K562 (cell line): Measurements from ENCODE around the gene DNM1. TPM values are rescaled to one million over a fixed set of nuclear protein-coding genes. Genes with fewer than 3 reads are reported as not detected.

Source experiments
- CHD2 ChIP-seq: IDR thresholded peaks from 2 replicates; pipeline ENCODE4 v1.6.1; 2011; ENCODE audit warnings: low read depth, low read length
- COPS2 ChIP-seq: fragments of 450-650 bp; conservative IDR thresholded peaks from 2 replicates; pipeline ENCODE4 v1.6.1; 2016; ENCODE audit warnings: mild to moderate bottlenecking, moderate library complexity
- IRF9 ChIP-seq: fragments of 450-650 bp; IDR thresholded peaks from 2 replicates; pipeline ENCODE4 v1.6.1; 2016; ENCODE audit warnings: missing biosample characterization, missing genetic modification characterization
- JUNB ChIP-seq: fragments of 450-650 bp; formaldehyde crosslinking; conservative IDR thresholded peaks from 2 replicates; pipeline ENCODE4 v1.4.0; 2020; ENCODE audit warnings: mild to moderate bottlenecking
- KAT2B ChIP-seq: IDR thresholded peaks from one replicate; pipeline ENCODE4 v1.6.1; 2012; ENCODE audit warnings: low read depth, mild to moderate bottlenecking, control low read depth, inconsistent platforms, low read length, moderate library complexity
- LEF1 ChIP-seq: fragments of 450-650 bp; IDR thresholded peaks from 2 replicates; pipeline ENCODE4 v1.6.1; 2016; ENCODE audit warnings: mild to moderate bottlenecking
- MCM3 ChIP-seq: fragments of 450-650 bp; IDR thresholded peaks from 2 replicates; pipeline ENCODE4 v1.6.1; 2016
- MCM7 ChIP-seq, 2 experiments: fragments of 450-650 bp; IDR thresholded peaks; 2 replicates each; pipeline ENCODE4 v1.6.1; 2016 to 2018
- MED1 ChIP-seq: sonication (generic); formaldehyde crosslinking; IDR thresholded peaks from 2 replicates; pipeline ENCODE4 v1.8.1; 2023; ENCODE audit warnings: missing genetic modification reagents, borderline replicate concordance
- SIN3A ChIP-seq, 2 experiments: fragments of 150-350 bp in 1 of 2; IDR thresholded peaks; 2 replicates each; pipeline ENCODE4 v1.6.1; 2011 to 2016; ENCODE audit warnings: borderline replicate concordance in 2 of 2, low read depth in 2 of 2, low read length in 2 of 2, mild to moderate bottlenecking in 2 of 2, moderate library complexity in 2 of 2; ENCODE audit not compliant: control insufficient read depth in 1 of 2
- STAT5A ChIP-seq: IDR thresholded peaks from 2 replicates; pipeline ENCODE4 v1.6.1; 2012; ENCODE audit warnings: low read length, inconsistent platforms, borderline replicate concordance
- THRAP3 ChIP-seq: fragments of 450-650 bp; IDR thresholded peaks from 2 replicates; pipeline ENCODE4 v1.6.1; 2016; ENCODE audit warnings: mild to moderate bottlenecking, inconsistent platforms, borderline replicate concordance
- U2AF2 ChIP-seq: fragments of 200-400 bp; formaldehyde crosslinking; optimal IDR thresholded peaks from 2 replicates; pipeline ENCODE3; 2017; ENCODE audit warnings: low read depth, mild to moderate bottlenecking, low read length
- VEZF1 ChIP-seq: fragments of 200-800 bp; sonication (Bioruptor generic); IDR thresholded peaks from 2 replicates; pipeline ENCODE4 v1.6.1; 2017; ENCODE audit warnings: missing genetic modification characterization, missing compliant biosample characterization
- YBX1 ChIP-seq: fragments of 450-650 bp; IDR thresholded peaks from 2 replicates; pipeline ENCODE4 v1.7.1; 2016; ENCODE audit warnings: mild to moderate bottlenecking
- ZBTB8A ChIP-seq: fragments of 450-650 bp; IDR thresholded peaks from 2 replicates; pipeline ENCODE4 v1.6.1; 2018; ENCODE audit warnings: mild to moderate bottlenecking, moderate library complexity; ENCODE audit not compliant: partially characterized antibody
- ZFP30 ChIP-seq: fragments of 250-450 bp; sonication (Bioruptor Pico); IDR thresholded peaks from 2 replicates; pipeline ENCODE4 v1.8.0; 2022; ENCODE audit warnings: moderate library complexity, mild to moderate bottlenecking, inconsistent platforms, borderline replicate concordance
- ZNF124 ChIP-seq: sonication (generic); formaldehyde crosslinking; IDR thresholded peaks from 2 replicates; pipeline ENCODE4 v1.8.1; 2022; ENCODE audit warnings: missing genetic modification reagents
- ZNF197 ChIP-seq: fragments of 200-800 bp; sonication (Bioruptor generic); IDR thresholded peaks from 2 replicates; pipeline ENCODE4 v1.6.1; 2016; ENCODE audit warnings: low read depth, missing genetic modification characterization, missing compliant biosample characterization
- ZNF3 ChIP-seq: fragments of 250-450 bp; sonication (Bioruptor Pico); IDR thresholded peaks from 2 replicates; pipeline ENCODE4 v1.5.0; 2021; ENCODE audit warnings: mild to moderate bottlenecking, moderate library complexity
- polyA plus RNA-seq, 8 experiments: library from polyadenylated mRNA; depleted of rRNA in 4 of 8; stranded (reverse) in 5 of 8; unstranded in 3 of 8; fragments of >200 nt; fragmentation: Nextera tagmentation in 2 of 8; fragmentation: Illumina TruSeq in 1 of 8; extraction: Ambion mirVana in 2 of 8; extraction: Trizol in 1 of 8; gene quantifications; 2 replicates each; pipeline versions ENCODE4 v1.2.1 to v1.2.3, GENCODE V29; 2011 to 2014; ENCODE audit warnings: inconsistent platforms in 1 of 8, missing spikeins in 1 of 8
- total RNA-seq, 7 experiments: library from RNA; depleted of rRNA in 6 of 7; stranded (reverse); fragments of >200 nt in 6 of 7; fragmentation: Illumina TruSeq in 2 of 7; extraction: Trizol in 2 of 7; gene quantifications; 2 replicates each; pipeline versions ENCODE4 v1.2.1 to v1.2.3, GENCODE V29; 2011 to 2021; ENCODE audit warnings: low replicate concordance in 1 of 7
- TF ChIP-seq, protein P1 (sequence below): sonication (generic); formaldehyde crosslinking; IDR thresholded peaks from 2 replicates; pipeline ENCODE4 v1.8.1; 2023; ENCODE audit warnings: mild to moderate bottlenecking, missing genetic modification reagents
- TF ChIP-seq, protein P2 (sequence below): fragments of 250-450 bp; sonication (Bioruptor Pico); IDR thresholded peaks from 2 replicates; pipeline ENCODE4 v1.4.0; 2020; ENCODE audit warnings: mild to moderate bottlenecking, moderate library complexity

DNM1 gene
- total and polyA plus RNA-seq, 9 of the 15 experiments (the other 6 are each of a cell fraction or from before 2014, with no cell fraction given): 0.39 to 23.1 (median 9.1) TPM

DNA sequence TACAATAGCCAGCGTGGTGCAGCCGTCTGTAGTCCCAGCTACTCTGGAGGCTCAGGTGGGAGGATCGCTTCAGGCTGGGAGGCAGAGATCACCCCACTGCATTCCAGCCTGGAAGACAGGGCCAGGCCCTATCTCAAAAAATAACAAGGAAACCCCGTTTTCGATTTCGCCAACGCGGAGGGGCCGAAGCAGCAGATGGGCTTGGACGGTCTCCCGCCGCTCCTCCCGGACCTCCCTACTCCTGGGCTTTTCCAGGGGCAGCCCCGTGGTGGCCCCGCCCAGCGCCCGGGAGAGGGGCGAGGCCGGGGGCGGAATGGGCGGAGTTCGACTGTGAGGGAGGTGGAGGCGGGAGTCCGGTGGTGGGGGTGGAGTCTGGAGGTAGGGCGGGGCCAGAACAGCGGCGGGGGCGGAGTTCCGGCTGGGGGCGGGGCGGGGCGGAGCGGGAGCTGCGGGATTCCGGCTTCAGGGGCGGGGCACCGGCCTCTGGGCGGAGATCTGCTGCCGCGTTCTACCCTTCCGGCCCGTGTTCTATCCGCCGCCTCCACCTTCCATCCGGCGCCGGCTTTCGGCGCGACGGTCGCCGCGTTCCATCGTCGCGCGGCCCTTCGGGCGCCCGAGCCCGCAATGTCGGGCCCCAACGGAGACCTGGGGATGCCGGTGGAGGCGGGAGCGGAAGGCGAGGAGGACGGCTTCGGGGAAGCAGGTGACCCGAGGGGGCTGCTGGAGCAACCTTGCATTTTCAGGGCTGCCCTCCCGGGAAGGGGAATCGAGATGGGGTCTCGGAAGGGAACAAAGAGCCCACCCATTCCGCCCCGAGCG lies 43.2 kb upstream of the DNM1 start, which contains the start of gene BBLN (continued):
- no peak for TF ChIP-seq LEF1
- no peak for TF ChIP-seq YBX1
- TF ChIP-seq COPS2: no peak
- TF ChIP-seq KAT2B: no peak
- TF ChIP-seq SIN3A (IDR thresholded peaks at IDR 0.05; ENCODE audit: borderline replicate concordance in 2 of 2, control insufficient read depth in 1 of 2, low read depth in 2 of 2, low read length in 2 of 2): peak; percentile 87 to 92; a peak in 3 of 4 replicates
- no peak for TF ChIP-seq IRF9
- TF ChIP-seq, protein P1, sequence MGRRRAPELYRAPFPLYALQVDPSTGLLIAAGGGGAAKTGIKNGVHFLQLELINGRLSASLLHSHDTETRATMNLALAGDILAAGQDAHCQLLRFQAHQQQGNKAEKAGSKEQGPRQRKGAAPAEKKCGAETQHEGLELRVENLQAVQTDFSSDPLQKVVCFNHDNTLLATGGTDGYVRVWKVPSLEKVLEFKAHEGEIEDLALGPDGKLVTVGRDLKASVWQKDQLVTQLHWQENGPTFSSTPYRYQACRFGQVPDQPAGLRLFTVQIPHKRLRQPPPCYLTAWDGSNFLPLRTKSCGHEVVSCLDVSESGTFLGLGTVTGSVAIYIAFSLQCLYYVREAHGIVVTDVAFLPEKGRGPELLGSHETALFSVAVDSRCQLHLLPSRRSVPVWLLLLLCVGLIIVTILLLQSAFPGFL (CRISPR knock-in tag): no peak
- no peak for TF ChIP-seq ZFP30 (CRISPR knock-in tag)
- TF ChIP-seq MCM7 (IDR thresholded peaks at IDR 0.05): no peak
- TF ChIP-seq CHD2: no peak
- TF ChIP-seq, protein P2, sequence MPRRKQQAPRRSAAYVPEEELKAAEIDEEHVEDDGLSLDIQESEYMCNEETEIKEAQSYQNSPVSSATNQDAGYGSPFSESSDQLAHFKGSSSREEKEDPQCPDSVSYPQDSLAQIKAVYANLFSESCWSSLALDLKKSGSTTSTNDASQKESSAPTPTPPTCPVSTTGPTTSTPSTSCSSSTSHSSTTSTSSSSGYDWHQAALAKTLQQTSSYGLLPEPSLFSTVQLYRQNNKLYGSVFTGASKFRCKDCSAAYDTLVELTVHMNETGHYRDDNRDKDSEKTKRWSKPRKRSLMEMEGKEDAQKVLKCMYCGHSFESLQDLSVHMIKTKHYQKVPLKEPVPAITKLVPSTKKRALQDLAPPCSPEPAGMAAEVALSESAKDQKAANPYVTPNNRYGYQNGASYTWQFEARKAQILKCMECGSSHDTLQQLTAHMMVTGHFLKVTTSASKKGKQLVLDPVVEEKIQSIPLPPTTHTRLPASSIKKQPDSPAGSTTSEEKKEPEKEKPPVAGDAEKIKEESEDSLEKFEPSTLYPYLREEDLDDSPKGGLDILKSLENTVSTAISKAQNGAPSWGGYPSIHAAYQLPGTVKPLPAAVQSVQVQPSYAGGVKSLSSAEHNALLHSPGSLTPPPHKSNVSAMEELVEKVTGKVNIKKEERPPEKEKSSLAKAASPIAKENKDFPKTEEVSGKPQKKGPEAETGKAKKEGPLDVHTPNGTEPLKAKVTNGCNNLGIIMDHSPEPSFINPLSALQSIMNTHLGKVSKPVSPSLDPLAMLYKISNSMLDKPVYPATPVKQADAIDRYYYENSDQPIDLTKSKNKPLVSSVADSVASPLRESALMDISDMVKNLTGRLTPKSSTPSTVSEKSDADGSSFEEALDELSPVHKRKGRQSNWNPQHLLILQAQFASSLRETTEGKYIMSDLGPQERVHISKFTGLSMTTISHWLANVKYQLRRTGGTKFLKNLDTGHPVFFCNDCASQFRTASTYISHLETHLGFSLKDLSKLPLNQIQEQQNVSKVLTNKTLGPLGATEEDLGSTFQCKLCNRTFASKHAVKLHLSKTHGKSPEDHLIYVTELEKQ (CRISPR knock-in tag): no peak
- TF ChIP-seq THRAP3: no peak
- no peak for TF ChIP-seq ZNF197 (CRISPR knock-in tag)
- no peak for TF ChIP-seq ZNF124 (CRISPR knock-in tag)
- no peak for TF ChIP-seq MED1 (CRISPR knock-in tag)
- TF ChIP-seq VEZF1 (CRISPR knock-in tag): no peak
- TF ChIP-seq JUNB (CRISPR knock-in tag): no peak; the same call in 1 of the 2 replicates
- no peak for TF ChIP-seq STAT5A
- TF ChIP-seq MCM3: no peak
- no peak for TF ChIP-seq U2AF2
- no peak for TF ChIP-seq ZNF3 (CRISPR knock-in tag)
- no peak for TF ChIP-seq ZBTB8A
